ENCODE results near the gene AUTS2. TPM values are rescaled to one million over a fixed set of nuclear protein-coding genes. Genes with fewer than 3 reads are reported as not detected.
A peak's percentile ranks its signal among the peaks of the same experiment; 100 is the strongest.

The AUTS2 gene
- total RNA-seq, 1 experiment from 2014 or later: 50.0 TPM

DNA sequence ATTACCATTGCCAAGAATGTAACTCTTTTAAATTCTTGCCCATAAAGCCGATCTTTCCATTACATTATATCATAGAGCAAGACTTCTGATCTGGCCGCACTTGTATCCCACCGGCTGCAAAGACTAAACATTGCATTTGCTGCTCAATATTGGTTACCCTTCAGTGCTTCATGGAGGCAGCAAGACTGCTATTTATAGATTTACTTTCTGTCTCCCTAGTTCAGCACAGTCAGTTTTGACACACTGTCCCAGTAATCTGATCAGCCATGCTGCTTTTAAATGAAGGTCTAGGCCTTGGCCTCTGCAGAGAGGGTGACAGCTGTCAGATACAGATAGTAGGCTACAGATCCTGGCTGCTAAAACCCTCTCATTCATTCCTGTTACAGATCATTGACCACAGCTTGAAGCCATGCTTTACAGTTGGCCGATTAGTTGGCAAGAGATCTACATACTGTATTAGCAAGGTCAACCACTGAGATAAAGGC lies 971.1 kb downstream of the AUTS2 start:
- POLR2A ChIA-PET: no interaction called here
- Mint-ChIP-seq H3K4me3 (no peak overlapping the region), H3K27me3 (ENCODE audit: low read depth) (peaks cover 42% of the 10 kb centered on the region)

More for the DNA sequence above, 971.1 kb downstream of the AUTS2 start:
- ATAC-seq: peak; percentile 22; the same call in 1 of the 2 replicates
- CTCF ChIA-PET: no interaction called here
- Mint-ChIP-seq H3K4me1 (peaks cover 16% of the 10 kb centered on the region; the same call in 1 of the 2 replicates), H3K27ac (no peak overlapping the region), H3K9me3 (no peaks in the 10 kb centered on the region), H3K36me3 (no peaks in the 10 kb centered on the region)
- DNase-seq (ENCODE audit: low spot score): no peak
- no peak for TF ChIP-seq ZNF317 (CRISPR knock-in tag; IDR thresholded peaks at IDR 0.05; ENCODE audit: borderline replicate concordance, low read depth)
- TF ChIP-seq MXD4 (CRISPR knock-in tag; IDR thresholded peaks at IDR 0.05; ENCODE audit: borderline replicate concordance): no peak
- TF ChIP-seq NR3C1 (CRISPR knock-in tag; conservative IDR thresholded peaks at IDR 0.05; ENCODE audit: low read depth): no peak
- TF ChIP-seq ZNF263 (CRISPR knock-in tag; IDR thresholded peaks at IDR 0.05; ENCODE audit: low read depth): no peak
- TF ChIP-seq ZNF396 (CRISPR knock-in tag; IDR thresholded peaks at IDR 0.05; ENCODE audit: borderline replicate concordance): no peak
- TF ChIP-seq MYBL2 (CRISPR knock-in tag; IDR thresholded peaks at IDR 0.05): no peak
- TF ChIP-seq SMAD4 (CRISPR knock-in tag; IDR thresholded peaks at IDR 0.05): no peak
- TF ChIP-seq, protein P1, sequence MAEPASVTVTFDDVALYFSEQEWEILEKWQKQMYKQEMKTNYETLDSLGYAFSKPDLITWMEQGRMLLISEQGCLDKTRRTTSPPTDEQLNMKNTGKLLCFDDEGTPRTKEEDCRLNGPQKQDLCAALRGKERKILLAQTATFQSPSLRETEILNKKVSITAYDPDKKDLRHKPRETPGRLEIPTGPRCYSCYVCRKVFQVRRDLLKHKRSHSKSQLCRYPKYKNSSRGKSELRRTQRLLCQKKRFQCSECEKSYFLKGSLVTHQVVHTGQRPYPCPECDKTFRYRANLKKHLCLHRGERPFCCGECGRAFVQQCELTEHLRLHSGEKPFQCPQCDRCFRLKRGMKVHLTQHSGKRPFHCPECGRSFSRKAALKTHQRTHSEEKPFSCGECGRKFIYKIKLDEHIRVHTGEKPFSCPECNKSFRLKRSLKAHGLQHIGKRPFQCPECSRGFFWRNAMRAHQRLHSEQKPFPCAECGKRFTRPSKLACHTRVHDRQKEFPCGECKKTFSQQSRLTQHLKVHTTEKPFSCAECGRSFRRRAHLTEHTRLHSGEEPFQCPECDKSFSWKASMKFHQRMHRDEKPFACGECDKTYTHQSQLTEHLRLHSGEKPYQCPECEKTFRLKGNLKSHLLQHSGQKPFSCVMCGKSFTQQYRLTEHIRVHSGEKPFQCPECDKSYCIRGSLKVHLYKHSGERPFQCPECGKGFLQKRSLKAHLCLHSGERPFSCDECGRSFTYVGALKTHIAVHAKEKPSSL (CRISPR knock-in tag; conservative IDR thresholded peaks at IDR 0.05): no peak
- no peak for TF ChIP-seq ZNF281 (CRISPR knock-in tag; IDR thresholded peaks at IDR 0.05)
- TF ChIP-seq, protein P2, sequence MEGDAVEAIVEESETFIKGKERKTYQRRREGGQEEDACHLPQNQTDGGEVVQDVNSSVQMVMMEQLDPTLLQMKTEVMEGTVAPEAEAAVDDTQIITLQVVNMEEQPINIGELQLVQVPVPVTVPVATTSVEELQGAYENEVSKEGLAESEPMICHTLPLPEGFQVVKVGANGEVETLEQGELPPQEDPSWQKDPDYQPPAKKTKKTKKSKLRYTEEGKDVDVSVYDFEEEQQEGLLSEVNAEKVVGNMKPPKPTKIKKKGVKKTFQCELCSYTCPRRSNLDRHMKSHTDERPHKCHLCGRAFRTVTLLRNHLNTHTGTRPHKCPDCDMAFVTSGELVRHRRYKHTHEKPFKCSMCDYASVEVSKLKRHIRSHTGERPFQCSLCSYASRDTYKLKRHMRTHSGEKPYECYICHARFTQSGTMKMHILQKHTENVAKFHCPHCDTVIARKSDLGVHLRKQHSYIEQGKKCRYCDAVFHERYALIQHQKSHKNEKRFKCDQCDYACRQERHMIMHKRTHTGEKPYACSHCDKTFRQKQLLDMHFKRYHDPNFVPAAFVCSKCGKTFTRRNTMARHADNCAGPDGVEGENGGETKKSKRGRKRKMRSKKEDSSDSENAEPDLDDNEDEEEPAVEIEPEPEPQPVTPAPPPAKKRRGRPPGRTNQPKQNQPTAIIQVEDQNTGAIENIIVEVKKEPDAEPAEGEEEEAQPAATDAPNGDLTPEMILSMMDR (IDR thresholded peaks at IDR 0.05): no peak
- no peak for TF ChIP-seq PRRX2 (CRISPR knock-in tag; IDR thresholded peaks at IDR 0.05)
- no peak for TF ChIP-seq E2F5 (CRISPR knock-in tag; IDR thresholded peaks at IDR 0.05)
- no peak for TF ChIP-seq NFYB (CRISPR knock-in tag; conservative IDR thresholded peaks at IDR 0.05; ENCODE audit: low read depth)
- TF ChIP-seq E2F1 (CRISPR knock-in tag; IDR thresholded peaks at IDR 0.05): no peak
- no peak for TF ChIP-seq EMX1 (CRISPR knock-in tag; IDR thresholded peaks at IDR 0.05)
- TF ChIP-seq, protein P3, sequence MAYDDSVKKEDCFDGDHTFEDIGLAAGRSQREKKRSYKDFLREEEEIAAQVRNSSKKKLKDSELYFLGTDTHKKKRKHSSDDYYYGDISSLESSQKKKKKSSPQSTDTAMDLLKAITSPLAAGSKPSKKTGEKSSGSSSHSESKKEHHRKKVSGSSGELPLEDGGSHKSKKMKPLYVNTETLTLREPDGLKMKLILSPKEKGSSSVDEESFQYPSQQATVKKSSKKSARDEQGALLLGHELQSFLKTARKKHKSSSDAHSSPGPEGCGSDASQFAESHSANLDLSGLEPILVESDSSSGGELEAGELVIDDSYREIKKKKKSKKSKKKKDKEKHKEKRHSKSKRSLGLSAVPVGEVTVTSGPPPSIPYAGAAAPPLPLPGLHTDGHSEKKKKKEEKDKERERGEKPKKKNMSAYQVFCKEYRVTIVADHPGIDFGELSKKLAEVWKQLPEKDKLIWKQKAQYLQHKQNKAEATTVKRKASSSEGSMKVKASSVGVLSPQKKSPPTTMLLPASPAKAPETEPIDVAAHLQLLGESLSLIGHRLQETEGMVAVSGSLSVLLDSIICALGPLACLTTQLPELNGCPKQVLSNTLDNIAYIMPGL (CRISPR knock-in tag; IDR thresholded peaks at IDR 0.05): no peak
- TF ChIP-seq ZNF671 (CRISPR knock-in tag; IDR thresholded peaks at IDR 0.05): no peak
